ENCODE data around the gene SUMO1.
"Not testable (repeated sequence)": the region's sequence is repeated elsewhere in the genome, so short reads cannot be mapped to it uniquely, and the experiment has no call there.

Gene SUMO1

DNA sequence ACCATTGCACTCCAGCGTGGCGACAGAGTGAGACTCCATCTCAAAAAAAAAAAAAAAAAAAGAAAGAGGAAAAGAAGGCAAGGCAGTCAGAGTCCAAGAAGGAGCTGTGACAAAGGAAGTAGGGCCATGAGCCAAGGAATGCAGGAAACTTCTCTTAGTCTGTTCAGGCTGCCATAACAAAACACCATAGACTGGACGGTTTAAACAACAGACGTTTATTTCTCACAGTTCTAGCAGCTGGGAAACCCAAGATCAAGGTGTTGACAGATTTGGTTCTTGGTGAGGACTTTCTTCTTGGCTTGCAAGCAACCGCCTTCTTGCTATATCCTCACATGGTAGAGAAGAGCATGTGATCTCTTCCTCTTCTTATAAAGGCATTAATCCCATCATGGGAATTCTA is 13.1 kb upstream of the SUMO1 start:
- no peak overlapping the region for H3K4me3 ChIP-seq (ENCODE audit: low read depth, low read length)
- no peaks in the 10 kb centered on the region for H3K36me3 ChIP-seq (ENCODE audit: control insufficient read depth, insufficient read depth, low read length)
- H3K9ac ChIP-seq = no peak overlapping the region
- H2AFZ ChIP-seq = no peak overlapping the region
- H3K4me1 ChIP-seq = no peaks in the 10 kb centered on the region
- H3K4me2 ChIP-seq (ENCODE audit: low read length) = no peak overlapping the region
- H3K27ac ChIP-seq = no peak overlapping the region
- H3K27me3 ChIP-seq (ENCODE audit: control insufficient read depth, insufficient read depth, low read length) = no peaks in the 10 kb centered on the region
- TF ChIP-seq, protein P1, sequence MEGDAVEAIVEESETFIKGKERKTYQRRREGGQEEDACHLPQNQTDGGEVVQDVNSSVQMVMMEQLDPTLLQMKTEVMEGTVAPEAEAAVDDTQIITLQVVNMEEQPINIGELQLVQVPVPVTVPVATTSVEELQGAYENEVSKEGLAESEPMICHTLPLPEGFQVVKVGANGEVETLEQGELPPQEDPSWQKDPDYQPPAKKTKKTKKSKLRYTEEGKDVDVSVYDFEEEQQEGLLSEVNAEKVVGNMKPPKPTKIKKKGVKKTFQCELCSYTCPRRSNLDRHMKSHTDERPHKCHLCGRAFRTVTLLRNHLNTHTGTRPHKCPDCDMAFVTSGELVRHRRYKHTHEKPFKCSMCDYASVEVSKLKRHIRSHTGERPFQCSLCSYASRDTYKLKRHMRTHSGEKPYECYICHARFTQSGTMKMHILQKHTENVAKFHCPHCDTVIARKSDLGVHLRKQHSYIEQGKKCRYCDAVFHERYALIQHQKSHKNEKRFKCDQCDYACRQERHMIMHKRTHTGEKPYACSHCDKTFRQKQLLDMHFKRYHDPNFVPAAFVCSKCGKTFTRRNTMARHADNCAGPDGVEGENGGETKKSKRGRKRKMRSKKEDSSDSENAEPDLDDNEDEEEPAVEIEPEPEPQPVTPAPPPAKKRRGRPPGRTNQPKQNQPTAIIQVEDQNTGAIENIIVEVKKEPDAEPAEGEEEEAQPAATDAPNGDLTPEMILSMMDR (IDR thresholded peaks at IDR 0.05) = no peak
- H3K9me3 ChIP-seq (ENCODE audit: control insufficient read depth, low read length) = no peaks in the 10 kb centered on the region
- no peaks in the 10 kb centered on the region for H3K79me2 ChIP-seq

DNA sequence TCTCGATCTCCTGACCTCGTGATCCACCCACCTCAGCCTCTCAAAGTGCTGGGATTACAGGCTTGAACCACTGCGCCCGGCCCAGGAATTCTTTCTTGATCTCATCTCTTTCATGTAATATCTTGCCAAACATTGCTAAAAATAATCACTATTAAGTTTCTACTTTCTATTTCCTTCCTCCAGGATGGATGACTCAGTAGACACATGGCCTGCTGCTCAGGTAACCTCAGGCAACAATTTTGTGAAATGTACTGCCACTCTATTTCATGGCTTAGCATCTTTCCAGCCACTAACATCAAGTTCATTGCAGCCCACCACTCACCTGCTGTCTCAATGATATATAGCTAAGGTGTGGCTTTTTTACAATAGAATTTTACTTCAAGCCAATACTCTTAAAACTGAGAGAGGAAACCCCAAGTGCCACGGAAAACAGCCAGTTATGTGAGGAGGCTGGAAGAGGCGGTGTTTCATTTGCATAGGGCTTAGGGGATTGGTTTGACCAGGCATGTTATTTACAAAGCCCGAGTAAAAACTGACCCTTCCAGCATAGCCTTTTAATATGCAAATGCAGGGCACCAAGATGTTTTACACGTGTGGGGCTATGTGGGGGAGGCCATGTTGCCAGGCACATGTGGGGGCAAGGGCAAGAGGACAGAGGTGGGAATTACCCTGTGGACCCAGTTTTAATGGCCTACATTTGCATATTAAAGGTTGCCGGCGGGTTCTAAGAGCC is 11.3 kb upstream of the SUMO1 start:
- TF ChIP-seq, protein P1 (IDR thresholded peaks at IDR 0.05) = no peak
- H3K4me2 ChIP-seq (ENCODE audit: low read length) = no peak overlapping the region
- no peak overlapping the region for H2AFZ ChIP-seq
- no peaks in the 10 kb centered on the region for H3K27me3 ChIP-seq (ENCODE audit: control insufficient read depth, insufficient read depth, low read length)
- H3K27ac ChIP-seq = no peak overlapping the region
- no peak overlapping the region for H3K9ac ChIP-seq
- no peaks in the 10 kb centered on the region for H3K4me1 ChIP-seq
- H3K9me3 ChIP-seq (ENCODE audit: control insufficient read depth, low read length) = no peaks in the 10 kb centered on the region
- H3K79me2 ChIP-seq = no peaks in the 10 kb centered on the region
- no peak overlapping the region for H3K4me3 ChIP-seq (ENCODE audit: low read depth, low read length)
- no peaks in the 10 kb centered on the region for H3K36me3 ChIP-seq (ENCODE audit: control insufficient read depth, insufficient read depth, low read length)

DNA sequence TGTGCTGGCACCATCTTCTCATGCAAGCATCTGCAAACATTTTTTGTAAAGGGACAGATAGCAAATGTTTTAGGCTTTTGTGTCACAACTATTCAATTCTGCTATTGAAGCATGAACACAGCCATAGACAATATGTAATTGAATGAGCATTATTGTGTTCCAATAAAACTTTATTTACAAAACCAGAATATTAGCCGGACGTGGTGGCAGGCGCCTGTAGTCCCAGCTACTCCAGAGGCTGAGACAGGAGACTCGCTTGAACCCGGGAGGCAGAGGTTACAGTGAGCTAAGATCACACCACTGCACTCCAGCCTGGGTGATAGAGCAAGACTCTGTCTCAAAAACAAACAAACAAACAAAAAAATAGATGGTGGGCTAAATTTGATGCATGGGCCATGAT is 9.3 kb upstream of the SUMO1 start:
- H3K4me2 ChIP-seq (ENCODE audit: low read length); H3K4me1 ChIP-seq; H3K9ac ChIP-seq; H2AFZ ChIP-seq; H3K9me3 ChIP-seq (ENCODE audit: control insufficient read depth, low read length); H3K79me2 ChIP-seq; H3K36me3 ChIP-seq (ENCODE audit: control insufficient read depth, insufficient read depth, low read length); H3K27me3 ChIP-seq (ENCODE audit: control insufficient read depth, insufficient read depth, low read length); H3K4me3 ChIP-seq (ENCODE audit: low read depth, low read length); H3K27ac ChIP-seq: not testable (repeated sequence)

DNA sequence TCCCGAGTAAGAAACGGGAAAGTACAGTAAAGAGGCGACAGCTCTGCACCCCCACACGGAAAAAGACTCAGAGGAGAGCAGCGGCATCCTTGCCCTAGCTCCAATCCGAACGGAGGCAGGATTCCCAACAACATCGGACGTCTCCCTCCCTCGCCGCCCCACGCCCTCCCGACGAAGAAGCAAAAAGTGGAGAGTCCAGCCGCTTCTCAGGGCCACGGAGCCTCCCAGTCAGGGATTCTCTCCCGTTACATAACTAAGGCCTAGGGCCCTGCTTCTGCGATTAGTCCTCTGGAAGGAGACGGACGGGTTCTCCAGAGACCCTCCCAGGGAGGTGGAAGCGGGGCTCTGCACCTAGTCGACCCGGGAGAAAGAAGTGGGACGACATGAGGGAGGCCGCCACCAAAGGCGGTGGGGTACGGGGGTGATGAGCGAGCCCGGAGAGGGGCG is 587 bp downstream of the SUMO1 start:
- peak overlapping the region; percentile 77 for H3K4me3 ChIP-seq (ENCODE audit: low read depth, low read length)
- H3K4me2 ChIP-seq (ENCODE audit: low read length) = peak overlapping the region; percentile 71
- H2AFZ ChIP-seq = peak overlapping the region; percentile 99
- H3K4me1 ChIP-seq = peaks cover 8% of the 10 kb centered on the region
- H3K9ac ChIP-seq = peak overlapping the region; percentile 38
- H3K36me3 ChIP-seq (ENCODE audit: control insufficient read depth, insufficient read depth, low read length) = no peaks in the 10 kb centered on the region
- no peaks in the 10 kb centered on the region for H3K27me3 ChIP-seq (ENCODE audit: control insufficient read depth, insufficient read depth, low read length)
- H3K79me2 ChIP-seq = peaks cover 37% of the 10 kb centered on the region
- TF ChIP-seq, protein P1 (IDR thresholded peaks at IDR 0.05) = no peak
- H3K9me3 ChIP-seq (ENCODE audit: control insufficient read depth, low read length) = no peaks in the 10 kb centered on the region
- peak overlapping the region; percentile 74 for H3K27ac ChIP-seq

DNA sequence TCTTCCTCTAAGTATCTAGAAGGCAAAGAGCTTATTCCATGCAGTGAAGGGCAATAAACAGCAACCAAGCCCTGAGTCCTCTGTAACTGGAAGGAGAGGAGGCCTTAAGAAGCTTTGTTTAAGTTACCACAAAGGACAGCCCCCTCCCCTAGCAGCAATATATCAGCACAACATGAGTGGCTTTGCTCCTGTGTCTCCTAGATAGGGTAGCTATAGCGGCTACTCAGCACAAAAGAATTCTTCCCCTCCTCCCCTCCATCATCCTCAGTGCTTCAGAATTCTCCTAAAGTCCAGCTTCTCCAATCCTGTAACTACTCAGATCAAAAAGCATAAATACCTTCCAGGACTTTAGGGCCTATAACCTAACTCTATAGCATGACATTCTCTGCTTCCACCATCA is 16.5 kb downstream of the SUMO1 start:
- H3K36me3 ChIP-seq (ENCODE audit: control insufficient read depth, insufficient read depth, low read length) = no peaks in the 10 kb centered on the region
- TF ChIP-seq, protein P1 (IDR thresholded peaks at IDR 0.05) = no peak
- no peaks in the 10 kb centered on the region for H3K9me3 ChIP-seq (ENCODE audit: control insufficient read depth, low read length)
- H3K9ac ChIP-seq = no peak overlapping the region
- H3K27me3 ChIP-seq (ENCODE audit: control insufficient read depth, insufficient read depth, low read length) = no peaks in the 10 kb centered on the region
- H3K4me3 ChIP-seq (ENCODE audit: low read depth, low read length) = no peak overlapping the region
- peaks cover 13% of the 10 kb centered on the region for H3K4me1 ChIP-seq
- H3K79me2 ChIP-seq = peaks cover 40% of the 10 kb centered on the region
- H3K27ac ChIP-seq = no peak overlapping the region
- H3K4me2 ChIP-seq (ENCODE audit: low read length) = no peak overlapping the region
- H2AFZ ChIP-seq = no peak overlapping the region
